HepG2 (cell line): ENCODE results near the gene PGGT1B. TPM values are rescaled to one million over a fixed set of nuclear protein-coding genes. Genes with fewer than 3 reads are reported as not detected.
A peak's percentile ranks its signal among the peaks of the same experiment; 100 is the strongest.

Source experiments
- ARID5B ChIP-seq: IDR thresholded peaks from 2 replicates; pipeline ENCODE4 v1.4.0; 2020; ENCODE audit warnings: mild to moderate bottlenecking, missing genetic modification reagents
- CREBL2 ChIP-seq: sonication (generic); formaldehyde crosslinking; IDR thresholded peaks from 2 replicates; pipeline ENCODE4 v1.8.1; 2023; ENCODE audit warnings: missing genetic modification reagents, mild to moderate bottlenecking, borderline replicate concordance
- CREM ChIP-seq, 2 experiments: sonication (generic) in 1 of 2; formaldehyde crosslinking in 1 of 2; IDR thresholded peaks; 2 replicates each; pipeline versions ENCODE4 v1.4.0 to v1.6.1; 2016 to 2020; ENCODE audit warnings: antibody characterized with exemption in 1 of 2, mild to moderate bottlenecking in 1 of 2, missing genetic modification reagents in 1 of 2
- DMAP1 ChIP-seq: IDR thresholded peaks from 2 replicates; pipeline ENCODE4 v1.6.1; 2016
- HIVEP1 ChIP-seq: sonication (generic); formaldehyde crosslinking; IDR thresholded peaks from 2 replicates; pipeline ENCODE4 v1.4.0; 2020; ENCODE audit warnings: mild to moderate bottlenecking, missing genetic modification reagents
- HOXA7 ChIP-seq: sonication (generic); formaldehyde crosslinking; IDR thresholded peaks from 2 replicates; pipeline ENCODE4 v1.8.1; 2022; ENCODE audit warnings: mild to moderate bottlenecking, missing genetic modification reagents, moderate library complexity
- REXO4 ChIP-seq: sonication (generic); formaldehyde crosslinking; IDR thresholded peaks from 2 replicates; pipeline ENCODE4 v1.8.0; 2022; ENCODE audit warnings: missing genetic modification reagents, mild to moderate bottlenecking, borderline replicate concordance
- RFXAP ChIP-seq: sonication (generic); formaldehyde crosslinking; IDR thresholded peaks from 2 replicates; pipeline ENCODE4 v1.4.0; 2020; ENCODE audit warnings: missing genetic modification reagents, borderline replicate concordance
- SPEN ChIP-seq: sonication (generic); formaldehyde crosslinking; IDR thresholded peaks from 2 replicates; pipeline ENCODE4 v1.5.1; 2020; ENCODE audit warnings: low read depth, mild to moderate bottlenecking, missing genetic modification reagents
- THRA ChIP-seq: sonication (generic); formaldehyde crosslinking; IDR thresholded peaks from 2 replicates; pipeline ENCODE4 v1.4.0; 2020; ENCODE audit warnings: missing genetic modification reagents, borderline replicate concordance
- TIGD3 ChIP-seq: sonication (generic); formaldehyde crosslinking; IDR thresholded peaks from 2 replicates; pipeline ENCODE4 v1.5.1; 2020; ENCODE audit warnings: mild to moderate bottlenecking, missing genetic modification reagents, borderline replicate concordance
- ZFP36 ChIP-seq: fragments of 150-350 bp; IDR thresholded peaks from 2 replicates; pipeline ENCODE4 v1.6.1; 2018; ENCODE audit warnings: borderline replicate concordance, low read length, low read depth; ENCODE audit not compliant: partially characterized antibody
- ZNF44 ChIP-seq: sonication (generic); formaldehyde crosslinking; IDR thresholded peaks from 2 replicates; pipeline ENCODE4 v1.5.1; 2020; ENCODE audit warnings: mild to moderate bottlenecking, missing genetic modification reagents
- ZNF572 ChIP-seq: sonication (generic); formaldehyde crosslinking; IDR thresholded peaks from 2 replicates; pipeline ENCODE4 v1.5.1; 2020; ENCODE audit warnings: mild to moderate bottlenecking, missing genetic modification reagents
- ZNF761 ChIP-seq: sonication (generic); formaldehyde crosslinking; conservative IDR thresholded peaks from 2 replicates; pipeline ENCODE4 v1.4.0; 2020; ENCODE audit warnings: mild to moderate bottlenecking, missing genetic modification reagents
- polyA plus RNA-seq, 8 experiments: library from polyadenylated mRNA; depleted of rRNA in 3 of 8; stranded (reverse) in 7 of 8; unstranded in 1 of 8; fragments of >200 nt; fragmentation: Illumina TruSeq in 4 of 8; extraction: Trizol in 4 of 8; gene quantifications; 2 replicates each; pipeline versions ENCODE4 v1.2.1 to v1.2.3, GENCODE V29; 2011 to 2016; ENCODE audit warnings: low read depth in 4 of 8, missing spikeins in 1 of 8, mixed read lengths in 1 of 8; ENCODE audit not compliant: insufficient read depth in 1 of 8
- total RNA-seq, 5 experiments: library from RNA; depleted of rRNA; stranded (reverse); fragments of >200 nt; fragmentation: Illumina TruSeq; extraction: Trizol; gene quantifications; 2 replicates each; pipeline ENCODE4 v1.2.3, GENCODE V29; 2016; ENCODE audit warnings: low read depth in 1 of 5
- TF ChIP-seq, protein P1 (sequence below): sonication (generic); formaldehyde crosslinking; IDR thresholded peaks from 2 replicates; pipeline ENCODE4 v1.8.0; 2022; ENCODE audit warnings: mild to moderate bottlenecking, missing genetic modification reagents
- TF ChIP-seq, protein P2 (sequence below): IDR thresholded peaks from 2 replicates; pipeline ENCODE4 v1.6.1; 2016
- TF ChIP-seq, protein P3 (sequence below): sonication (generic); formaldehyde crosslinking; IDR thresholded peaks from 2 replicates; pipeline ENCODE4 v1.4.0; 2020; ENCODE audit warnings: missing genetic modification reagents

The PGGT1B gene
- total and polyA plus RNA-seq, 2 of the 13 experiments (the other 11 are each of a cell fraction or from before 2014, with no cell fraction given): 2.4 to 42.7 TPM

DNA sequence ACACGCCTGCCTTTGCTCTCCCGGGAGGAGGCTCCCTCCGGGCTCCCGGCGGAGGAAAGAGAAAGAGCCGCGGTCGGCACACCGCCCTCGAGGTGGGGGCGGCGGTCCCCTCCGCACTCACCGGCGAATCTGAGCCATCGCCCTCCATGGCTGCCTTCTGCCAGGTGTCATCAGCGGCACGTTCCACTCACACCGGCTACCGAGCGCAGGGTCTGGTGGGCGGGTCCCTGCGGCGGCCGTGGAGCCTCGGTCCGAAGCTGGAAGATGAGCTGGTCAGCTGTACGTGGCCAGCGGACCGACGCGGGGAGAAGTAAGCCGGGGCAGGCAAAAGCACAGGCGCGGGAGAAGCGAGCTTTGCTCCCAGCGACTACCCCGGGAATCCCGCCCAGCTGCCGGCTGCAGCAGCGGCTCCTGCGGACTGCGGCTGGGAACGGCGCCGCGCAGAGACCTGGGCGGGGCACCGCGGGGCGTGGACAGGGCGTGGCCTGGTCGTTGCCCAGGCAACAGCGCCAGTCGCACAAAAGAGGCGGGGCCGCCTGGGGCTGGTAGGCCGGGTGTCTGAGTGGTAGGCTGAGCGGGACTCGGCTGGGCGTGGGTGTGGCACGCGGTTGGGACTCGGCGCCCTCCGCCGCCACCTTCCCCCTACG lies 93.1 kb downstream of the PGGT1B start, which contains the start of gene TRIM36 (continued):
- TF ChIP-seq, protein P1, sequence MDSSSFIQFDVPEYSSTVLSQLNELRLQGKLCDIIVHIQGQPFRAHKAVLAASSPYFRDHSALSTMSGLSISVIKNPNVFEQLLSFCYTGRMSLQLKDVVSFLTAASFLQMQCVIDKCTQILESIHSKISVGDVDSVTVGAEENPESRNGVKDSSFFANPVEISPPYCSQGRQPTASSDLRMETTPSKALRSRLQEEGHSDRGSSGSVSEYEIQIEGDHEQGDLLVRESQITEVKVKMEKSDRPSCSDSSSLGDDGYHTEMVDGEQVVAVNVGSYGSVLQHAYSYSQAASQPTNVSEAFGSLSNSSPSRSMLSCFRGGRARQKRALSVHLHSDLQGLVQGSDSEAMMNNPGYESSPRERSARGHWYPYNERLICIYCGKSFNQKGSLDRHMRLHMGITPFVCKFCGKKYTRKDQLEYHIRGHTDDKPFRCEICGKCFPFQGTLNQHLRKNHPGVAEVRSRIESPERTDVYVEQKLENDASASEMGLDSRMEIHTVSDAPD (CRISPR knock-in tag): peak; percentile 60; the same call in 1 of the 2 replicates
- no peak for TF ChIP-seq RFXAP (CRISPR knock-in tag)
- TF ChIP-seq ARID5B (CRISPR knock-in tag): peak; percentile 54; the same call in 1 of the 2 replicates
- peak; percentile 44; the same call in 1 of the 2 replicates for TF ChIP-seq SPEN (CRISPR knock-in tag)
- TF ChIP-seq, protein P2, sequence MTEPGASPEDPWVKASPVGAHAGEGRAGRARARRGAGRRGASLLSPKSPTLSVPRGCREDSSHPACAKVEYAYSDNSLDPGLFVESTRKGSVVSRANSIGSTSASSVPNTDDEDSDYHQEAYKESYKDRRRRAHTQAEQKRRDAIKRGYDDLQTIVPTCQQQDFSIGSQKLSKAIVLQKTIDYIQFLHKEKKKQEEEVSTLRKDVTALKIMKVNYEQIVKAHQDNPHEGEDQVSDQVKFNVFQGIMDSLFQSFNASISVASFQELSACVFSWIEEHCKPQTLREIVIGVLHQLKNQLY (CRISPR knock-in tag): no peak
- no peak for TF ChIP-seq CREM (IDR thresholded peaks at IDR 0.05)
- TF ChIP-seq CREM (CRISPR knock-in tag; IDR thresholded peaks at IDR 0.05): no peak
- TF ChIP-seq, protein P3, sequence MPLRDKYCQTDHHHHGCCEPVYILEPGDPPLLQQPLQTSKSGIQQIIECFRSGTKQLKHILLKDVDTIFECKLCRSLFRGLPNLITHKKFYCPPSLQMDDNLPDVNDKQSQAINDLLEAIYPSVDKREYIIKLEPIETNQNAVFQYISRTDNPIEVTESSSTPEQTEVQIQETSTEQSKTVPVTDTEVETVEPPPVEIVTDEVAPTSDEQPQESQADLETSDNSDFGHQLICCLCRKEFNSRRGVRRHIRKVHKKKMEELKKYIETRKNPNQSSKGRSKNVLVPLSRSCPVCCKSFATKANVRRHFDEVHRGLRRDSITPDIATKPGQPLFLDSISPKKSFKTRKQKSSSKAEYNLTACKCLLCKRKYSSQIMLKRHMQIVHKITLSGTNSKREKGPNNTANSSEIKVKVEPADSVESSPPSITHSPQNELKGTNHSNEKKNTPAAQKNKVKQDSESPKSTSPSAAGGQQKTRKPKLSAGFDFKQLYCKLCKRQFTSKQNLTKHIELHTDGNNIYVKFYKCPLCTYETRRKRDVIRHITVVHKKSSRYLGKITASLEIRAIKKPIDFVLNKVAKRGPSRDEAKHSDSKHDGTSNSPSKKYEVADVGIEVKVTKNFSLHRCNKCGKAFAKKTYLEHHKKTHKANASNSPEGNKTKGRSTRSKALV (CRISPR knock-in tag): peak; percentile 73; the same call in 1 of the 2 replicates
- peak; percentile 55 for TF ChIP-seq THRA (CRISPR knock-in tag)
- no peak for TF ChIP-seq CREBL2 (CRISPR knock-in tag)
- TF ChIP-seq HIVEP1 (CRISPR knock-in tag): peak; percentile 95
- no peak for TF ChIP-seq ZFP36
- TF ChIP-seq DMAP1: peak; percentile 41
- no peak for TF ChIP-seq ZNF44 (CRISPR knock-in tag)
- TF ChIP-seq HOXA7 (CRISPR knock-in tag): no peak
- TF ChIP-seq REXO4 (CRISPR knock-in tag): no peak
- no peak for TF ChIP-seq ZNF761 (CRISPR knock-in tag)
- no peak for TF ChIP-seq ZNF572 (CRISPR knock-in tag)
- no peak for TF ChIP-seq TIGD3 (CRISPR knock-in tag)
